Measurements from ENCODE around the gene AGK.
"Not testable (repeated sequence)": the region's sequence is repeated elsewhere in the genome, so short reads cannot be mapped to it uniquely, and the experiment has no call there.

DNA sequence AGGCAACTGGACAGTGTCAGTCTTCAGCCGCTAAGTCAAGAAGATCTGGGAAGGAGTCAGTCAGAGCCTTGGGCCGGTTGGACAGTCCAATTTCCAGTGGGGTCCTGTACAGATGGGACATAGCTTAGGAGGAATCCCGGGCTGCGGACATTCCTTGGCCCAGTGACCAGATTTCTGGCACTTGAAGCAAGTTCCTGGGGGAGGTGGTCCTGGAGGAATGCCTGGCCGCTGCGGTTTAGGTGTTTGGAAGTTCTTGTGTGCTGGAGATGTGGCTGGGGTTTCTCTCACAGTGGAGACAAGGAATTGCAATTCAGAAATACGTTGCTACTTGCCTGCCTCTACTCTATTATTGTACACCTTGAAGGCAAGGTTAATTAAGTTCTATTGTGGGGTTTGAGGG lies 30.9 kb downstream of the AGK start:
- TF ChIP-seq, protein P1, sequence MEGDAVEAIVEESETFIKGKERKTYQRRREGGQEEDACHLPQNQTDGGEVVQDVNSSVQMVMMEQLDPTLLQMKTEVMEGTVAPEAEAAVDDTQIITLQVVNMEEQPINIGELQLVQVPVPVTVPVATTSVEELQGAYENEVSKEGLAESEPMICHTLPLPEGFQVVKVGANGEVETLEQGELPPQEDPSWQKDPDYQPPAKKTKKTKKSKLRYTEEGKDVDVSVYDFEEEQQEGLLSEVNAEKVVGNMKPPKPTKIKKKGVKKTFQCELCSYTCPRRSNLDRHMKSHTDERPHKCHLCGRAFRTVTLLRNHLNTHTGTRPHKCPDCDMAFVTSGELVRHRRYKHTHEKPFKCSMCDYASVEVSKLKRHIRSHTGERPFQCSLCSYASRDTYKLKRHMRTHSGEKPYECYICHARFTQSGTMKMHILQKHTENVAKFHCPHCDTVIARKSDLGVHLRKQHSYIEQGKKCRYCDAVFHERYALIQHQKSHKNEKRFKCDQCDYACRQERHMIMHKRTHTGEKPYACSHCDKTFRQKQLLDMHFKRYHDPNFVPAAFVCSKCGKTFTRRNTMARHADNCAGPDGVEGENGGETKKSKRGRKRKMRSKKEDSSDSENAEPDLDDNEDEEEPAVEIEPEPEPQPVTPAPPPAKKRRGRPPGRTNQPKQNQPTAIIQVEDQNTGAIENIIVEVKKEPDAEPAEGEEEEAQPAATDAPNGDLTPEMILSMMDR (IDR thresholded peaks at IDR 0.05; ENCODE audit: insufficient read depth, low read length, poor library complexity, severe bottlenecking): not testable (repeated sequence)
- not testable (repeated sequence) for TF ChIP-seq EZH2phosphoT487 (conservative IDR thresholded peaks at IDR 0.05; ENCODE audit: low read length)

All from SU-DHL-6 (cell line).